Suprapubic skin (tissue), 3 donors: ENCODE data around the gene ACBD6.

Experiments
- CTCF ChIP-seq, 2 donors: fragments of 200-600 bp in 1 of 2; fragments of 450-650 bp in 1 of 2; sonication (generic) in 1 of 2; IDR thresholded peaks; one replicate each; pipeline ENCODE4 v1.5.1; 2016 to 2019; ENCODE audit warnings: antibody characterized with exemption in 2 of 2, mild to moderate bottlenecking in 1 of 2, moderate library complexity in 1 of 2
- POLR2AphosphoS5 ChIP-seq, 3 donors: sonication (generic); formaldehyde crosslinking; IDR thresholded peaks; one replicate each; pipeline ENCODE4 v1.6.1; 2017; ENCODE audit warnings: antibody characterized with exemption in 3 of 3

- no peak for TF ChIP-seq CTCF (IDR thresholded peaks at IDR 0.05)
- no peak for TF ChIP-seq POLR2AphosphoS5 (IDR thresholded peaks at IDR 0.05)
Measured at GRCh38 chr1:180513531-180513930, 11.2 kb upstream of the ACBD6 start.
